ENCODE results near the gene PASK.

DNA sequence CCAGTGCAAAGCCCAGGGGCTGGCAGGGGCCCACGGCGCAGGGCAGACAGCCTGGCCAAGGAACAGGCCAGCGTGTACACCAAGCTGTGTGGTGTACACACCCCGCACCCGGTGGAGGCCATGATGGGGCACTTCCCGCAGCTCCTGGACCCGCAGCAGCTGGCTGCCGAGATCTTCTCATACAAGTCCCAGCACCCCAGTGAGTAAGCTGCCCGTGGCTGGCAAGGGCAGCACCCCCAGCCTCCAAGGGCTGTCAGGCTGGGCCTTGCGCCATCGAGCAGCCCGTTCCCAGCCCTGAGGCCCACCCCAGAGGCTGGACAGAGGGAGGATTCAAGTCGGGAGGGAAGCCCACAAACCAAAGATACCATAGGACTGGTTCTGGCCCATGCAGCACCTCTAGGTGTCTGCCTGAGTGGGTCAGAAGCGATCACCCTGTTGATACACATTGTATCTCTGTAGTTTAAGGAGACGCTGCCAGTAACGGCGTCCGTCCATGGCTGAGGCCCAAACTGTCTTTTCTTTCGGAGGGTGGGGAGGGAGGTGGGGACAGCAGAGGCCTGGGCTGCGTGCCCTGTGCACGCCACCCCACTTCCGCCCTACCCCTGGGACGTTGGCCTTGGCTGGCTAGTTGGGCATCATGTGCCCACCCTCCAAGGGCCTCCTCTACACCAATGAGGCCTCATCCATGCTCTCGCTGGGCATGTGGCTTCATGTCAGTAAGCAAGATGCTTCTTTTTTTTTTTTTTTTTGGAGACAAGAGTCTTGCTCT lies 30.4 kb downstream of the PASK start:
- TF ChIP-seq, protein P1, sequence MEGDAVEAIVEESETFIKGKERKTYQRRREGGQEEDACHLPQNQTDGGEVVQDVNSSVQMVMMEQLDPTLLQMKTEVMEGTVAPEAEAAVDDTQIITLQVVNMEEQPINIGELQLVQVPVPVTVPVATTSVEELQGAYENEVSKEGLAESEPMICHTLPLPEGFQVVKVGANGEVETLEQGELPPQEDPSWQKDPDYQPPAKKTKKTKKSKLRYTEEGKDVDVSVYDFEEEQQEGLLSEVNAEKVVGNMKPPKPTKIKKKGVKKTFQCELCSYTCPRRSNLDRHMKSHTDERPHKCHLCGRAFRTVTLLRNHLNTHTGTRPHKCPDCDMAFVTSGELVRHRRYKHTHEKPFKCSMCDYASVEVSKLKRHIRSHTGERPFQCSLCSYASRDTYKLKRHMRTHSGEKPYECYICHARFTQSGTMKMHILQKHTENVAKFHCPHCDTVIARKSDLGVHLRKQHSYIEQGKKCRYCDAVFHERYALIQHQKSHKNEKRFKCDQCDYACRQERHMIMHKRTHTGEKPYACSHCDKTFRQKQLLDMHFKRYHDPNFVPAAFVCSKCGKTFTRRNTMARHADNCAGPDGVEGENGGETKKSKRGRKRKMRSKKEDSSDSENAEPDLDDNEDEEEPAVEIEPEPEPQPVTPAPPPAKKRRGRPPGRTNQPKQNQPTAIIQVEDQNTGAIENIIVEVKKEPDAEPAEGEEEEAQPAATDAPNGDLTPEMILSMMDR (IDR thresholded peaks at IDR 0.05), result no peak
- TF ChIP-seq NFYB (CRISPR knock-in tag; conservative IDR thresholded peaks at IDR 0.05; ENCODE audit: low read depth), result no peak
- TF ChIP-seq RELA (CRISPR knock-in tag; IDR thresholded peaks at IDR 0.05; ENCODE audit: borderline replicate concordance), result no peak
- TF ChIP-seq, protein P2, sequence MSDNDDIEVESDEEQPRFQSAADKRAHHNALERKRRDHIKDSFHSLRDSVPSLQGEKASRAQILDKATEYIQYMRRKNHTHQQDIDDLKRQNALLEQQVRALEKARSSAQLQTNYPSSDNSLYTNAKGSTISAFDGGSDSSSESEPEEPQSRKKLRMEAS (CRISPR knock-in tag; IDR thresholded peaks at IDR 0.05), result no peak
- no peak for TF ChIP-seq ELF4 (CRISPR knock-in tag; IDR thresholded peaks at IDR 0.05; ENCODE audit: low read depth)
- no peak for TF ChIP-seq ZNF671 (CRISPR knock-in tag; IDR thresholded peaks at IDR 0.05)
